K562 (cell line): ENCODE measurements around the gene NTM. TPM values are rescaled to one million over a fixed set of nuclear protein-coding genes. Genes with fewer than 3 reads are reported as not detected.

Experiments
- ATAC-seq: fragments of 200-7000 bp; cut with Tn5 transposase; 3 replicates; pipeline ENCODE4 v1.9.1; 2020; ENCODE audit warnings: moderate library complexity
- BruUV-seq: library from RNA; stranded (reverse); fragments of 400-500 nt; replicated peaks from 2 replicates; lab custom pipeline; 2021; lab: Mats Ljungman, UMichigan
- CTCF ChIA-PET: fragments of 300-600 bp; formaldehyde crosslinking; extraction: SDS; loops from one replicate; lab custom pipeline; 2021; ENCODE audit warnings: low intra/inter-chr PET ratio; lab: Yijun Ruan, JAX
- POLR2A ChIA-PET: fragments of 300-600, 350-650 bp; sonication (Branson Sonifier 250); formaldehyde crosslinking; extraction: SDS; loops from one replicate; lab custom pipeline; 2021; ENCODE audit warnings: antibody characterized with exemption, inconsistent platforms; lab: Yijun Ruan, JAX
- DNase-seq, 4 experiments: peaks; one replicate each; pipeline versions ENCODE4 v3.0.0 to v3.0.0-alpha.2; 2011 to 2018; ENCODE audit warnings: low spot score in 3 of 4, mixed read lengths in 3 of 4; ENCODE audit errors: extremely low read depth in 1 of 4
- FAIRE-seq: peaks from 2 replicates; lab custom pipeline; 2011; peaks lifted over from hg19 to GRCh38; lab: Jason Lieb, UNC
- H2AFZ ChIP-seq: 2 replicates; pipeline ENCODE4 v1.6.0; 2011; ENCODE audit warnings: low read depth, low read length, control low read depth, inconsistent platforms
- H3K27ac ChIP-seq: fragments of 200-600 bp; 3 replicates; pipeline ENCODE4 v1.8.0; 2011; ENCODE audit warnings: low read depth, mild to moderate bottlenecking, control low read depth, inconsistent platforms, low read length, moderate library complexity, mixed read lengths; ENCODE audit errors: extremely low read depth
- H3K27me3 ChIP-seq, 2 experiments: fragments of 300-600 bp in 1 of 2; 2 replicates in 1 of 2; 3 replicates in 1 of 2; pipeline versions ENCODE4 v1.6.0 to v1.8.0; 2011; ENCODE audit warnings: inconsistent platforms in 2 of 2, low read length in 2 of 2, mild to moderate bottlenecking in 1 of 2, mixed read lengths in 1 of 2, moderate library complexity in 1 of 2; ENCODE audit not compliant: control insufficient read depth in 2 of 2, insufficient read depth in 2 of 2
- H3K36me3 ChIP-seq: fragments of 300-600 bp; 3 replicates; pipeline ENCODE4 v1.8.0; 2011; ENCODE audit warnings: mild to moderate bottlenecking, low read length, inconsistent platforms; ENCODE audit not compliant: control insufficient read depth, insufficient read depth
- H3K4me1 ChIP-seq, 2 experiments: fragments of 200-600 bp in 1 of 2; replicated peaks in 1 of 2; 2 replicates in 1 of 2; 3 replicates in 1 of 2; pipeline versions ENCODE4 v1.5.1 to v1.8.0; 2011; ENCODE audit warnings: inconsistent platforms in 2 of 2, low read length in 2 of 2, mild to moderate bottlenecking in 1 of 2, mixed read lengths in 1 of 2, moderate library complexity in 1 of 2; ENCODE audit not compliant: control insufficient read depth in 2 of 2, insufficient read depth in 2 of 2
- H3K4me2 ChIP-seq: 2 replicates; pipeline ENCODE4 v1.6.1; 2011; ENCODE audit warnings: low read length, control low read depth, inconsistent platforms, mixed read lengths; ENCODE audit not compliant: insufficient read depth
- H3K4me3 ChIP-seq: fragments of 200-600 bp; sonication (generic), shearing (Covaris generic); 2 replicates; pipeline ENCODE4 v1.5.1; 2016; ENCODE audit warnings: control low read depth, inconsistent platforms
- H3K79me2 ChIP-seq: fragments of 200-600 bp; 3 replicates; pipeline ENCODE4 v1.8.0; 2011; ENCODE audit warnings: low read length, inconsistent platforms; ENCODE audit not compliant: control insufficient read depth, insufficient read depth
- H3K9ac ChIP-seq, 2 experiments: 2 replicates each; pipeline versions ENCODE4 v1.6.0 to v1.6.1; 2011; ENCODE audit warnings: low read depth in 2 of 2, low read length in 2 of 2, control low read depth in 1 of 2, inconsistent platforms in 1 of 2, mild to moderate bottlenecking in 1 of 2, mixed read lengths in 1 of 2; ENCODE audit not compliant: insufficient read depth in 1 of 2
- H3K9me1 ChIP-seq: one replicate; pipeline ENCODE4 v1.6.0; 2011; ENCODE audit warnings: inconsistent platforms, mild to moderate bottlenecking, low read length, moderate library complexity; ENCODE audit not compliant: control insufficient read depth, insufficient read depth
- H3K9me3 ChIP-seq: replicated peaks from 2 replicates; pipeline ENCODE4 v1.5.1; 2011; ENCODE audit warnings: low read depth, low read length, inconsistent platforms; ENCODE audit not compliant: control insufficient read depth, insufficient read depth
- H4K20me1 ChIP-seq: replicated peaks from 2 replicates; pipeline ENCODE4 v1.6.1; 2011; ENCODE audit warnings: low read length, inconsistent platforms, mixed read lengths; ENCODE audit not compliant: control insufficient read depth, insufficient read depth
- ARID1B ChIP-seq: fragments of 450-650 bp; IDR thresholded peaks from 2 replicates; pipeline ENCODE4 v1.6.1; 2016; ENCODE audit warnings: antibody characterized with exemption, mild to moderate bottlenecking, inconsistent platforms
- CBX2 ChIP-seq: fragments of 200-600 bp; sonication (generic); IDR thresholded peaks from one replicate; pipeline ENCODE4 v1.6.1; 2012; ENCODE audit warnings: mild to moderate bottlenecking, low read length, inconsistent platforms; ENCODE audit not compliant: insufficient read depth, poor library complexity, severe bottlenecking
- CTBP1 ChIP-seq: fragments of 450-650 bp; IDR thresholded peaks from 2 replicates; pipeline ENCODE4 v1.6.1; 2016; ENCODE audit warnings: borderline replicate concordance
- DDX20 ChIP-seq: fragments of 450-650 bp; IDR thresholded peaks from 2 replicates; pipeline ENCODE4 v1.6.1; 2016; ENCODE audit warnings: missing genetic modification characterization, low read depth, mild to moderate bottlenecking, missing compliant biosample characterization, moderate library complexity
- ESRRA ChIP-seq: fragments of 450-650 bp; IDR thresholded peaks from 2 replicates; pipeline ENCODE4 v1.6.1; 2014; ENCODE audit warnings: low read depth, mild to moderate bottlenecking, moderate library complexity, borderline replicate concordance
- FOSL1 ChIP-seq: fragments of 200-800 bp; sonication (Bioruptor generic); conservative IDR thresholded peaks from 2 replicates; pipeline ENCODE4 v1.6.1; 2016; ENCODE audit warnings: missing genetic modification characterization, missing compliant biosample characterization
- HES1 ChIP-seq: fragments of 450-650 bp; IDR thresholded peaks from 2 replicates; pipeline ENCODE4 v1.6.1; 2016; ENCODE audit warnings: low read depth, mild to moderate bottlenecking, moderate library complexity
- HMG20B ChIP-seq: fragments of 250-450 bp; sonication (Bioruptor Pico); IDR thresholded peaks from 2 replicates; pipeline ENCODE4 v1.5.0; 2021; ENCODE audit warnings: mild to moderate bottlenecking
- HMGN3 ChIP-seq: IDR thresholded peaks from 2 replicates; pipeline ENCODE4 v1.6.1; 2011; ENCODE audit warnings: borderline replicate concordance, low read depth, mild to moderate bottlenecking, mixed read lengths, low read length; ENCODE audit not compliant: insufficient read length; ENCODE audit errors: extremely low read depth
- KHSRP ChIP-seq: fragments of 450-650 bp; IDR thresholded peaks from 2 replicates; pipeline ENCODE4 v1.6.1; 2017
- KLF16 ChIP-seq: IDR thresholded peaks from 2 replicates; pipeline ENCODE4 v1.6.1; 2016; ENCODE audit warnings: antibody characterized with exemption
- OTX1 ChIP-seq: fragments of 450-650 bp; formaldehyde crosslinking; IDR thresholded peaks from 2 replicates; pipeline ENCODE4 v1.4.0; 2022; ENCODE audit warnings: mild to moderate bottlenecking
- POLR2AphosphoS2 ChIP-seq: IDR thresholded peaks from 2 replicates; pipeline ENCODE4 v1.6.1; 2012; ENCODE audit warnings: low read length, improper control_type of control experiment
- POLR2B ChIP-seq: fragments of 450-650 bp; IDR thresholded peaks from 2 replicates; pipeline ENCODE4 v1.6.1; 2018; ENCODE audit warnings: low read depth; ENCODE audit not compliant: partially characterized antibody
- RBM25 ChIP-seq: fragments of 200-400 bp; formaldehyde crosslinking; IDR thresholded peaks from 2 replicates; pipeline ENCODE4 v1.6.1; 2018; ENCODE audit warnings: low read length, low read depth, moderate library complexity; ENCODE audit not compliant: severe bottlenecking
- RHOXF2B ChIP-seq: fragments of 250-450 bp; sonication (Bioruptor Pico); conservative IDR thresholded peaks from 2 replicates; pipeline ENCODE4 v1.5.1; 2021
- TOE1 ChIP-seq, 2 experiments: fragments of 450-650 bp in 1 of 2; sonication (generic) in 1 of 2; formaldehyde crosslinking in 1 of 2; IDR thresholded peaks; 2 replicates each; pipeline versions ENCODE4 v1.7.1 to v1.8.0; 2016 to 2022; ENCODE audit warnings: borderline replicate concordance in 2 of 2, mild to moderate bottlenecking in 2 of 2, antibody characterized with exemption in 1 of 2, inconsistent platforms in 1 of 2, low read depth in 1 of 2, missing genetic modification reagents in 1 of 2, moderate library complexity in 1 of 2
- ZBTB12 ChIP-seq: fragments of 250-450 bp; sonication (Bioruptor Pico); IDR thresholded peaks from 2 replicates; pipeline ENCODE4 v1.4.0; 2020
- ZNF398 ChIP-seq: fragments of 250-450 bp; sonication (Bioruptor Pico); IDR thresholded peaks from 2 replicates; pipeline ENCODE4 v1.8.0; 2021; ENCODE audit warnings: moderate library complexity, mild to moderate bottlenecking, inconsistent platforms
- WGBS: fragments of 100-300 bp; shearing (Covaris generic); methylation state at CpG from one replicate; pipeline ENCODE4 v1.1.6; 2016; ENCODE audit warnings: low coverage, mixed read lengths; ENCODE audit not compliant: insufficient coverage; ENCODE audit errors: missing lambda C conversion rate; 5-methylcytosine and 5-hydroxymethylcytosine counted together
- in situ Hi-C: fragments of 300-500 bp; cut with MboI; formaldehyde crosslinking; loops from 4 replicates; pipeline ENCODE4 v1.15.0; 2018; ENCODE audit warnings: inconsistent platforms, mixed read lengths
- intact Hi-C: fragments of 100-400 bp; cut with micrococcal nuclease; formaldehyde crosslinking; loops from 2 replicates; pipeline ENCODE4 v1.14.2; 2022
- polyA plus RNA-seq, 8 experiments: library from polyadenylated mRNA; depleted of rRNA in 4 of 8; stranded (reverse) in 5 of 8; unstranded in 3 of 8; fragments of >200 nt; fragmentation: Nextera tagmentation in 2 of 8; fragmentation: Illumina TruSeq in 1 of 8; extraction: Ambion mirVana in 2 of 8; extraction: Trizol in 1 of 8; gene quantifications; 2 replicates each; pipeline versions ENCODE4 v1.2.1 to v1.2.3, GENCODE V29; 2011 to 2014; ENCODE audit warnings: inconsistent platforms in 1 of 8, missing spikeins in 1 of 8
- total RNA-seq, 7 experiments: library from RNA; depleted of rRNA in 6 of 7; stranded (reverse); fragments of >200 nt in 6 of 7; fragmentation: Illumina TruSeq in 2 of 7; extraction: Trizol in 2 of 7; gene quantifications; 2 replicates each; pipeline versions ENCODE4 v1.2.1 to v1.2.3, GENCODE V29; 2011 to 2021; ENCODE audit warnings: low replicate concordance in 1 of 7

Gene NTM
- total and polyA plus RNA-seq, 9 of the 15 experiments (the other 6 are each of a cell fraction or from before 2014, with no cell fraction given), result not detected

- in situ Hi-C loops, result no loop called here
- no peaks in the 10 kb centered on the region for H3K36me3 ChIP-seq
- BruUV-seq, result no TSS peak
- FAIRE-seq, result no peak
- H3K4me3 ChIP-seq, result no peak overlapping the region
- H4K20me1 ChIP-seq, result no peaks in the 10 kb centered on the region
- H3K9me3 ChIP-seq, result no peaks in the 10 kb centered on the region
- ATAC-seq, result no peak
- no peak overlapping the region for H3K27ac ChIP-seq
- WGBS, result 0% methylated on average over 8 of the region's 8 CpGs
- H2AFZ ChIP-seq, result no peak overlapping the region
- no peaks in the 10 kb centered on the region for H3K4me1 ChIP-seq
- ChIA-PET POLR2A (no interaction called here), CTCF (no interaction called here)
- H3K79me2 ChIP-seq, result no peaks in the 10 kb centered on the region
- no peaks in the 10 kb centered on the region for H3K27me3 ChIP-seq
- no peak for DNase-seq
- H3K4me2 ChIP-seq, result no peak overlapping the region
- no peak overlapping the region for H3K9ac ChIP-seq
- TF ChIP-seq KHSRP, result no peak
- TF ChIP-seq DDX20 (tag), result no peak
- no peak for TF ChIP-seq POLR2B
- no peak for TF ChIP-seq ZNF398 (CRISPR knock-in tag)
- TF ChIP-seq FOSL1 (tag), result no peak
- no peak for TF ChIP-seq HMG20B (CRISPR knock-in tag)
- TF ChIP-seq HMGN3, result no peak
- no peak for TF ChIP-seq POLR2AphosphoS2
- no peak for TF ChIP-seq RHOXF2B (CRISPR knock-in tag)
- no peak for TF ChIP-seq TOE1 (IDR thresholded peaks at IDR 0.05; ENCODE audit: borderline replicate concordance)
- TF ChIP-seq TOE1 (CRISPR knock-in tag; IDR thresholded peaks at IDR 0.05; ENCODE audit: borderline replicate concordance, low read depth), result no peak
- no peak for TF ChIP-seq KLF16
- TF ChIP-seq CTBP1, result no peak
- TF ChIP-seq HES1, result no peak
- no peak for TF ChIP-seq ARID1B
- no peak for TF ChIP-seq ZBTB12 (CRISPR knock-in tag)
- TF ChIP-seq CBX2, result no peak
- no peak for TF ChIP-seq RBM25
- TF ChIP-seq ESRRA, result no peak
- no peak for TF ChIP-seq OTX1
- intact Hi-C loops, result loop anchor here (5.0 kb wide), 2 partner anchors 292 to 1322 kb away; no protein-coding TSS in a partner anchor
- H3K9me1 ChIP-seq, result no peaks in the 10 kb centered on the region
These were observed 374.4 kb downstream of the NTM start for GRCh38 chr11:131744847-131745246.
